ENCODE data around the gene ARID3B. TPM values are rescaled to one million over a fixed set of nuclear protein-coding genes. Genes with fewer than 3 reads are reported as not detected.

The ARID3B gene
- polyA plus RNA-seq, 1 of the 3 experiments (the other 2 are of a cell fraction): 3.0 TPM

DNA sequence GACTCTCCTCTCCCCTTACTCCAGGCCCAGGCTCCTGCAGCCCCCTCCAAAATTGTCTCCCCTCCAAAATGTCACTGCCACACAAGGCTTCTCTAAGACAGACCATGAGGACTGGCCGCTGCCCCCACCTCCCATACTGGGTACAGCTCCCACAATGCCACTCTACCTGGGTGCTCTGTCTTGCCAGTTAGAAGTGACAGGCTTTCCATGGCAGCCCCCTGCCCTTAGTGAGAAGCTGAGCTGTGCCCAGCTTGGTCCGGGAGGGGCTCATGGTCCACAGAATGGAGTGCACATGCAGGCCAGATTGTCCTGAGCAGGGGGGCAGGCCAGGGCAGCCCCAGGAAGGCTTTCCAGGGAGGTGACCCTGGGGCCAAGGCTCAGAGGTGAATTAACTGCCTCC is 71.7 kb downstream of the ARID3B start:
- Histone ChIP-seq H3K9me2 (no peaks in the 10 kb centered on the region), H4K20me1 (ENCODE audit: insufficient read depth) (peaks cover 17% of the 10 kb centered on the region), H3K9ac (no peak overlapping the region), H3F3A (replicated peaks; ENCODE audit: insufficient read depth) (peaks cover 11% of the 10 kb centered on the region), H3K79me2 (ENCODE audit: insufficient read depth) (peaks cover 30% of the 10 kb centered on the region), H3K36me3 (replicated peaks in 1 of 2; ENCODE audit: control insufficient read depth in 1 of 2, insufficient read depth in 2 of 2, low read length in 1 of 2) (no peaks in the 10 kb centered on the region), H3K27me3 (ENCODE audit: insufficient read depth) (no peaks in the 10 kb centered on the region), H3K27ac (ENCODE audit: low read depth in 2 of 2, low read length in 1 of 2) (no peak overlapping the region), H3K9me3 (no peaks in the 10 kb centered on the region), H3K4me2 (no peak overlapping the region), H3K4me1 (ENCODE audit: control insufficient read depth in 1 of 2, insufficient read depth in 2 of 2, low read depth in 1 of 2, low read length in 1 of 2) (peaks cover 0 to 47% of the 10 kb centered on the region in 2 experiments; a peak in 2 of 4 replicates), H2AFZ (ENCODE audit: low read depth) (no peak overlapping the region), H3K4me3 (ENCODE audit: low read depth in 2 of 2, low read length in 1 of 2) (no peak overlapping the region)
- ChIA-PET CTCF (interaction anchor here (1.0 to 39.4 kb wide), 7 partner anchors 9 to 160 kb away, joined by 3 to 1109 read pairs (median 4); partner anchors contain the start of gene CSK), POLR2A (interaction anchor here (0.6 to 3.7 kb wide), 4 partner anchors 13 to 233 kb away, joined by 3 to 23 read pairs (median 4); no protein-coding TSS in a partner anchor)
- DNase-seq: no peak
- 58% methylated on average over 2 of the region's 2 CpGs for WGBS (ENCODE audit: low lambda C conversion rate)
- TF ChIP-seq NFIC (IDR thresholded peaks at IDR 0.05; ENCODE audit: borderline replicate concordance) (no peak), CHD2 (IDR thresholded peaks at IDR 0.05; ENCODE audit: low read length, partially characterized antibody) (no peak), FOSL2 (IDR thresholded peaks at IDR 0.05; ENCODE audit: borderline replicate concordance, low read depth) (no peak), YY1 (IDR thresholded peaks at IDR 0.05; ENCODE audit: low read depth) (no peak)
- TF ChIP-seq, protein P1, sequence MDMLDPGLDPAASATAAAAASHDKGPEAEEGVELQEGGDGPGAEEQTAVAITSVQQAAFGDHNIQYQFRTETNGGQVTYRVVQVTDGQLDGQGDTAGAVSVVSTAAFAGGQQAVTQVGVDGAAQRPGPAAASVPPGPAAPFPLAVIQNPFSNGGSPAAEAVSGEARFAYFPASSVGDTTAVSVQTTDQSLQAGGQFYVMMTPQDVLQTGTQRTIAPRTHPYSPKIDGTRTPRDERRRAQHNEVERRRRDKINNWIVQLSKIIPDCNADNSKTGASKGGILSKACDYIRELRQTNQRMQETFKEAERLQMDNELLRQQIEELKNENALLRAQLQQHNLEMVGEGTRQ (IDR thresholded peaks at IDR 0.05; ENCODE audit: borderline replicate concordance, low read depth, low read length): no peak

DNA sequence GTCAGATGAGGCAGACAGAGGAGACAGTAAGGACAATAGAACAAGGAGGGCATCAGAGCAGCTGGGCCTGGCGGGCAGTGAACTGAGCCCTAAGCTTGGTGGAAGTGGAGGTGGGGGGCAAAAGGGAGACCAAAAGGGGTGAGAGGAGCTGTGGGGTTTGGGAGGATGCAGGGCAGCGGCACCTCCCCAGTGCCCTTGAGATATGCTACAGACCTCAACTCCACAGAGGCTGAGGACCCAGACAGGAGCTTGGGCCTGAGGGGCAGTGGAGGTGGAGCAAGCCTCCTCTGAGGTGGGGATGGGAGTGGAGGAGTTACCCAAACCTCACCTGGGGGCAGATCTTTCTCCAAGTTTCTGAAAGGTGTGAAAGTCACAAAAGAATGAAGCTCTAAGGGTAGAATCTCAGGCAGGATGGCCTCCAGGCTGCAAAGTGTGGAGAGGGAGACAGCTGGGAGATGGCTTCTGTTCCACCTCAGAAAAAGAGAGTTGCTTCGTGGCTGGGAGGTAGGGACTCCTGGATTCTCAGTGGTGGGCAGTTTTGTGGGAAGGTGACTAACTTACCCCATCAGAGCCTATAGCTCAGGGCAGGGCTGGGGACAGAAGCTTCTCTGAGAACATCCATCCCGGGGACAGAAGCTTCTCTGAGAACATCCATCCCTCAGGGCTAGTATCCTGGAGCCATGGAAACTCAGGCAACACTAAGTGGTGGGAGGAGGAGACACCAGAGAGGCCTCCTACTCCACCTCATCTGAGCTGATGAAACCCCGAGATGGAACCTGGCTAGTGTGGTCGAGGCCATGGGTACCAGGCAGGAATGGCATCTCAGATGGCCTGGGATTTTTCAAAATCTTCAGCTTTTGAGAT is 72.3 kb downstream of the ARID3B start:
- peaks cover 36% of the 10 kb centered on the region for H3K79me2 ChIP-seq (ENCODE audit: insufficient read depth)
- no peak overlapping the region for H3K9ac ChIP-seq
- TF ChIP-seq SMC3 (IDR thresholded peaks at IDR 0.05; ENCODE audit: low read depth, low read length) (no peak), ELF1 (IDR thresholded peaks at IDR 0.05) (no peak), MEF2A (IDR thresholded peaks at IDR 0.05; ENCODE audit: borderline replicate concordance, low read depth) (no peak), TCF12 (IDR thresholded peaks at IDR 0.05) (no peak), SIN3A (IDR thresholded peaks at IDR 0.05; ENCODE audit: borderline replicate concordance, low read depth, low read length) (no peak), RCOR1 (IDR thresholded peaks at IDR 0.05; ENCODE audit: low read length) (no peak), NRF1 (IDR thresholded peaks at IDR 0.05; ENCODE audit: low read depth, low read length) (no peak), RAD21 (IDR thresholded peaks at IDR 0.05; ENCODE audit: low read length) (no peak), EP300 (IDR thresholded peaks at IDR 0.05; ENCODE audit: borderline replicate concordance in 1 of 2, low read depth in 1 of 2, low read length in 1 of 2) (no peak)
- TF ChIP-seq, protein P2, sequence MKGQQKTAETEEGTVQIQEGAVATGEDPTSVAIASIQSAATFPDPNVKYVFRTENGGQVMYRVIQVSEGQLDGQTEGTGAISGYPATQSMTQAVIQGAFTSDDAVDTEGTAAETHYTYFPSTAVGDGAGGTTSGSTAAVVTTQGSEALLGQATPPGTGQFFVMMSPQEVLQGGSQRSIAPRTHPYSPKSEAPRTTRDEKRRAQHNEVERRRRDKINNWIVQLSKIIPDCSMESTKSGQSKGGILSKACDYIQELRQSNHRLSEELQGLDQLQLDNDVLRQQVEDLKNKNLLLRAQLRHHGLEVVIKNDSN (IDR thresholded peaks at IDR 0.05; ENCODE audit: borderline replicate concordance, low read depth): no peak
- TF ChIP-seq, protein P3, sequence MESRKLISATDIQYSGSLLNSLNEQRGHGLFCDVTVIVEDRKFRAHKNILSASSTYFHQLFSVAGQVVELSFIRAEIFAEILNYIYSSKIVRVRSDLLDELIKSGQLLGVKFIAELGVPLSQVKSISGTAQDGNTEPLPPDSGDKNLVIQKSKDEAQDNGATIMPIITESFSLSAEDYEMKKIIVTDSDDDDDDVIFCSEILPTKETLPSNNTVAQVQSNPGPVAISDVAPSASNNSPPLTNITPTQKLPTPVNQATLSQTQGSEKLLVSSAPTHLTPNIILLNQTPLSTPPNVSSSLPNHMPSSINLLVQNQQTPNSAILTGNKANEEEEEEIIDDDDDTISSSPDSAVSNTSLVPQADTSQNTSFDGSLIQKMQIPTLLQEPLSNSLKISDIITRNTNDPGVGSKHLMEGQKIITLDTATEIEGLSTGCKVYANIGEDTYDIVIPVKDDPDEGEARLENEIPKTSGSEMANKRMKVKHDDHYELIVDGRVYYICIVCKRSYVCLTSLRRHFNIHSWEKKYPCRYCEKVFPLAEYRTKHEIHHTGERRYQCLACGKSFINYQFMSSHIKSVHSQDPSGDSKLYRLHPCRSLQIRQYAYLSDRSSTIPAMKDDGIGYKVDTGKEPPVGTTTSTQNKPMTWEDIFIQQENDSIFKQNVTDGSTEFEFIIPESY (IDR thresholded peaks at IDR 0.05; ENCODE audit: borderline replicate concordance, low read depth): no peak
- TF ChIP-seq, protein P4, sequence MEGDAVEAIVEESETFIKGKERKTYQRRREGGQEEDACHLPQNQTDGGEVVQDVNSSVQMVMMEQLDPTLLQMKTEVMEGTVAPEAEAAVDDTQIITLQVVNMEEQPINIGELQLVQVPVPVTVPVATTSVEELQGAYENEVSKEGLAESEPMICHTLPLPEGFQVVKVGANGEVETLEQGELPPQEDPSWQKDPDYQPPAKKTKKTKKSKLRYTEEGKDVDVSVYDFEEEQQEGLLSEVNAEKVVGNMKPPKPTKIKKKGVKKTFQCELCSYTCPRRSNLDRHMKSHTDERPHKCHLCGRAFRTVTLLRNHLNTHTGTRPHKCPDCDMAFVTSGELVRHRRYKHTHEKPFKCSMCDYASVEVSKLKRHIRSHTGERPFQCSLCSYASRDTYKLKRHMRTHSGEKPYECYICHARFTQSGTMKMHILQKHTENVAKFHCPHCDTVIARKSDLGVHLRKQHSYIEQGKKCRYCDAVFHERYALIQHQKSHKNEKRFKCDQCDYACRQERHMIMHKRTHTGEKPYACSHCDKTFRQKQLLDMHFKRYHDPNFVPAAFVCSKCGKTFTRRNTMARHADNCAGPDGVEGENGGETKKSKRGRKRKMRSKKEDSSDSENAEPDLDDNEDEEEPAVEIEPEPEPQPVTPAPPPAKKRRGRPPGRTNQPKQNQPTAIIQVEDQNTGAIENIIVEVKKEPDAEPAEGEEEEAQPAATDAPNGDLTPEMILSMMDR (IDR thresholded peaks at IDR 0.05): no peak
- TF ChIP-seq, protein P5, sequence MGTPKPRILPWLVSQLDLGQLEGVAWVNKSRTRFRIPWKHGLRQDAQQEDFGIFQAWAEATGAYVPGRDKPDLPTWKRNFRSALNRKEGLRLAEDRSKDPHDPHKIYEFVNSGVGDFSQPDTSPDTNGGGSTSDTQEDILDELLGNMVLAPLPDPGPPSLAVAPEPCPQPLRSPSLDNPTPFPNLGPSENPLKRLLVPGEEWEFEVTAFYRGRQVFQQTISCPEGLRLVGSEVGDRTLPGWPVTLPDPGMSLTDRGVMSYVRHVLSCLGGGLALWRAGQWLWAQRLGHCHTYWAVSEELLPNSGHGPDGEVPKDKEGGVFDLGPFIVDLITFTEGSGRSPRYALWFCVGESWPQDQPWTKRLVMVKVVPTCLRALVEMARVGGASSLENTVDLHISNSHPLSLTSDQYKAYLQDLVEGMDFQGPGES (IDR thresholded peaks at IDR 0.05; ENCODE audit: low read depth, low read length): no peak
- TF ChIP-seq, protein P6, sequence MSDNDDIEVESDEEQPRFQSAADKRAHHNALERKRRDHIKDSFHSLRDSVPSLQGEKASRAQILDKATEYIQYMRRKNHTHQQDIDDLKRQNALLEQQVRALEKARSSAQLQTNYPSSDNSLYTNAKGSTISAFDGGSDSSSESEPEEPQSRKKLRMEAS (IDR thresholded peaks at IDR 0.05; ENCODE audit: low read depth): no peak
- ChIA-PET POLR2A (interaction anchor here (0.6 to 4.3 kb wide), 7 partner anchors 14 to 234 kb away, joined by 3 to 33 read pairs (median 5); no protein-coding TSS in a partner anchor), CTCF (interaction anchor here (0.8 to 39.4 kb wide), 9 partner anchors 8 to 160 kb away, joined by 3 to 1109 read pairs (median 4); partner anchors contain the start of gene CSK)
- no peaks in the 10 kb centered on the region for H3K9me2 ChIP-seq
- WGBS (ENCODE audit: low lambda C conversion rate): 70% methylated on average over 5 of the region's 6 CpGs
- H3K9me3 ChIP-seq: no peaks in the 10 kb centered on the region
- peaks cover 11% of the 10 kb centered on the region for H3F3A ChIP-seq (replicated peaks; ENCODE audit: insufficient read depth)
- H3K4me1 ChIP-seq (ENCODE audit: control insufficient read depth in 1 of 2, insufficient read depth in 2 of 2, low read depth in 1 of 2, low read length in 1 of 2): peaks cover 0 to 51% of the 10 kb centered on the region in 2 experiments; a peak in 2 of 4 replicates
- peaks cover 24% of the 10 kb centered on the region for H4K20me1 ChIP-seq (ENCODE audit: insufficient read depth)
- H2AFZ ChIP-seq (ENCODE audit: low read depth): no peak overlapping the region
- no peaks in the 10 kb centered on the region for H3K27me3 ChIP-seq (ENCODE audit: insufficient read depth)
- no peak for DNase-seq
- H3K27ac ChIP-seq (ENCODE audit: low read depth in 2 of 2, low read length in 1 of 2): no peak overlapping the region
- H3K36me3 ChIP-seq (replicated peaks in 1 of 2; ENCODE audit: control insufficient read depth in 1 of 2, insufficient read depth in 2 of 2, low read length in 1 of 2): peaks cover 0 to 1% of the 10 kb centered on the region in 2 experiments
- H3K4me3 ChIP-seq (ENCODE audit: low read depth in 2 of 2, low read length in 1 of 2): no peak overlapping the region
- no peak overlapping the region; the same call in 1 of the 2 replicates for H3K4me2 ChIP-seq

All from SK-N-SH (cell line).